Inflammatory macrophage (primary cell): ENCODE measurements around the gene AUTS2.
"Not testable (repeated sequence)": the region's sequence is repeated elsewhere in the genome, so short reads cannot be mapped to it uniquely, and the experiment has no call there.

Source experiments
- DNase-seq, 2 donors: peaks; one replicate each; pipeline ENCODE4 v3.0.0-alpha.2; 2020 to 2022

AUTS2 gene

DNA sequence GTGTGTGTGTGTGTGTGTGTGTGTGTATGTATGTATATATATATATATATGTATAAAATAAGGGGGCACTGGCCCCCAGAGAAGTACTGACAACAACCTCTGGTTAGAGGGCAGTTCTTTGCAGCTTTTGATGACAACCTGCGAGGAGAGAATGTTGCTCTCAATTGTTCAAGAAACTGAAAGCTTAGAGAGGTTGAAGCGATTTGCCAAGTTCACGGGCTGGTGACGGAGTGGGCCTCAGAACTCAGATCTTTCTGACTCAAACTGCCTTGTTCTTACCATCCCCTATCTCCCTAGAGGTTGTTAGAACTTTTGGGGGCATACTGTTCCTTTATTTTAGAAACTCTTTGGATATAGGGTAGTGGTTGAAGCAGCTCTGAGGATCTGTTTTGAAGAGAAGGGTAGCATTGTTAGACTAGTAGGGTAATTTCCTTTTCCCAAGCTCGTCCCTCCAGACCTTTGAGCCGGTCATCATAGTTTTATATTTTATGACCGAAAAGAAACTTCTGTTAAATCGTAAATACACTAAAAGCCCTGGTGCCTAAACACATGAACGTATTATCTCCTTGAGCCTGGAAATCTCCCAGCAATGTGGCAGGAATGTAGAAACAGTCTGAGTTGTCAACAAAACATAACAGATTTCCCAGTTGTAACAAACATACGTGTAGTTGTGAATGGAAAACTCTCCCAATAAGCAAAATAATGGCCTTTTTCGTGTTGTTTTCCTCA is 992.0 kb downstream of the AUTS2 start:
- DNase-seq: no peak

GRCh38 chr7:70591643-70592042 is 993.4 kb downstream of the AUTS2 start:
- DNase-seq: no peak

DNA sequence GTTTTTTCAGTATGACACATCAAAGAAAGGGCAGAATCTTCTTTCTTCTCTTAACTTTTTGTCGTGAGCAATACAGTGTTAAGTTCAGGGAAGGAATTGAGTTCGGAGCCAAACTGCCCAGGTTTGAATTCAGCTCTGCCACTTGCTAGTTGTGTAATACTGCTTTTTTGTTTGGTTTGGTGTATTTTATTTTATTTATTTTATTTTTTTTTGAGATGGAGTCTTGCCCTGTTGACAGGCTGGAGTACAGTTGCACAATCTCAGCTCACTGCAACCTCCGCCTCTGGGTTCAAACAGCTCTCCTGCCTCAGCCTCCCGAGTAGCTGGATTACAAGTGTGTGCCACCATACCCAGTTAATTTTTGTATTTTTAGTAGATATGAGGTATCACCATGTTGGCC is 993.9 kb downstream of the AUTS2 start:
- DNase-seq: no peak

GRCh38 chr7:70594170-70594569 is 995.9 kb downstream of the AUTS2 start:
- DNase-seq: no peak

GRCh38 chr7:70594885-70595284 is 996.6 kb downstream of the AUTS2 start:
- DNase-seq: not testable (repeated sequence)

DNA sequence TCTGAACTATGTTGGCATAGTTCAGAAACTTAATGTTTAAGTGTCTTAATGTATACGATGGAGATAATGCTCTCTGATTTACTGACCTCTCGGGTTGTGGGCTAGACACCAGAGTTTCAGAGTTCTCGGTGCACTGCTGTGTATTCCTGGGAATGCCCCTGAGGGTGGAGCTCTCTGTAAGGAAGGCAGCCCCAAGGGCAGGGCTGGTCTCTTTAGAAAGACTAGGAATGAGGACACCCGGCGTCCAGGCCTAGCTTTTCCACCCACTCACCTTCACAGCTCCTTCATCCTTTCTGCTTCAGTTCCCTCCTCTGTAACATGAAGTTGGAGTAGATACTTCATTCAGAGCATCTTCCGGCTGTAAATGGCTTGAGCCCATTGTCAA is 997.1 kb downstream of the AUTS2 start:
- DNase-seq: no peak

DNA sequence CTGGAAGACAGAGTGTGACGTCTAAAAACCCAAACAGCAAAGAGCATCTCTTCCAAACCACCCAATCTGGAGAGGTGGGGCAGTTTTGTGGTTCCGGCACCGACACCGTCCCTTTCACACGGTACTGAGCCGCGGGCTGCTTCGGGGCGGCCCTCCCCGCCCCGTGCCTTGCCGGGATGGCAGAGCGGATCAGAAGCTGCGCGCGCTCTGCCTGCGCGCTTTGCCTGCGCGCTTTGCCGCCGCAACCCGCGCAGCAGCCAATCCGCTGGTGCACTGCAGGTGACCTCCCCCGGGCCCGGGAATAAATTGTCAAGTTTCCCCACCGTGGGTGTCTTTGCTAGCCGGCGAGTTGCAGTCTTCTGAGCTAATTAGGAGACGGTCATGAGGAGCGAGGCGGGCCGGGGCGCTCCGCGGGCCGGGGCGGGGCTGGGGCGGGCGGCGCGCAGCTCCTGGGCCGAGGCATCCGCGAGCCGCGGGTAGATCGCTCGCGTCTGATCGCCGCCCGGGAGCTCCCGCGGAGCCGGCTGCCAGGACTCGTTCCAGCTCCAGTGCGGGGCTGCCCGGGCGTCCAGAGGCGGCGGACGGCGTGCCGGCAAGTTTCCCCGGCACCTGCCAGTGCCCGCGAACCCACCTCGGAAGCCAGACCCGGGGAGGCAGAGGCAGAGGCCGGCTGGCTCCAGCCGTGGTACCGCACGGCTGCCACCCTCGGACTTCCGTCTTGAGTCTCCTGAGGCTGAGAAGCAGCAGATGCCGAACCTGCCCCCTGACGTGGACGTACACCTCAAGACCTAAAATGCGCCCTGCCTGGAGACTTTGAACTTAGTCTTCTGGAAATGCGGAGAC is 997.7 kb downstream of the AUTS2 start:
- no peak for DNase-seq

- DNase-seq: no peak
These were observed 998.3 kb downstream of the AUTS2 start for GRCh38 chr7:70596598-70596913.

- DNase-seq: no peak
These were observed 998.8 kb downstream of the AUTS2 start for GRCh38 chr7:70597066-70597465.

DNA sequence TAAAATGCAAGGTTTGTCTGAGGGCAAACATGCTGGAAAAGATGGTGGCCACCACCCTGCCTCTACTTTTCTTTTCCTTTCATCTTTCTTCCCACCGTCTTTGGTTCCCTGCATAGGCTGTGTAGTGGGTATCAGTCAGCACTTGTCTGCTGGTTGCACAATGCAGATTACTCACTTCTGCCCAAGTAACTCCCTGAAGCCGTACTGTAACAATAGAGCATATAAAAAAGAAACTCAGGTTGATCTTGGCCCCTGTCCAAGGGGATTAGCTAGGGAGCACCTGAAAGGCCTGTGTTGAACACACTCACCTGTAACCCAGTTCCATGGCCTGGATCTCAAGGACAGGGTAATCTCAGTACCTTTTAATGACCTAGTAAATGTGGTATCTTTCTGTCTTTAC is 1000.7 kb downstream of the AUTS2 start:
- no peak for DNase-seq

GRCh38 chr7:70599446-70600190 is 1001.3 kb downstream of the AUTS2 start:
- no peak for DNase-seq

GRCh38 chr7:70600993-70601392 is 1002.7 kb downstream of the AUTS2 start:
- no peak for DNase-seq

GRCh38 chr7:70602117-70602516 is 1003.8 kb downstream of the AUTS2 start:
- no peak for DNase-seq

GRCh38 chr7:70607281-70607680 is 1009.0 kb downstream of the AUTS2 start:
- no peak for DNase-seq

GRCh38 chr7:70607759-70608158 is 1009.5 kb downstream of the AUTS2 start:
- no peak for DNase-seq

GRCh38 chr7:70608229-70608628 is 1010.0 kb downstream of the AUTS2 start:
- no peak for DNase-seq

DNA sequence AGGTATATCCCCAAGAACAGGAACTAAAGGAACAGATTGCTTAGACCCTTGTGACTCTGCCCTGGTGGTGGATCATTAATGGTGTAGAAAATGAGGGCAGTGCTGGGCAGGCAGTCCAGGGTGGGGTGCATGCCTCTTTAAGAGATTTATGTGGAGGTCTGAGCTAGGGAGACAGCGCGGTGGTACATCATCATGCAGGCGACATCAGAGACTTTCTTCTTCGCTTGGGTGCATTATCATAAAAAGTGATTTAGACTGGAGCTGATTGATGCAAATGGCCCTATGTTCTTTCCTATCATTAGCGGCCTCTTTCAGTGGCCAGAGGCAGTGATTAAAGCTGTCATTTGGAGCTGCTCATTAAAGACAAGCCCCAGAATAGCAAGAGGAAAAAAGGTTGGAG is 1014.5 kb downstream of the AUTS2 start:
- DNase-seq: no peak

- DNase-seq: no peak
These were observed 1016.2 kb downstream of the AUTS2 start for GRCh38 chr7:70614237-70615045.

DNA sequence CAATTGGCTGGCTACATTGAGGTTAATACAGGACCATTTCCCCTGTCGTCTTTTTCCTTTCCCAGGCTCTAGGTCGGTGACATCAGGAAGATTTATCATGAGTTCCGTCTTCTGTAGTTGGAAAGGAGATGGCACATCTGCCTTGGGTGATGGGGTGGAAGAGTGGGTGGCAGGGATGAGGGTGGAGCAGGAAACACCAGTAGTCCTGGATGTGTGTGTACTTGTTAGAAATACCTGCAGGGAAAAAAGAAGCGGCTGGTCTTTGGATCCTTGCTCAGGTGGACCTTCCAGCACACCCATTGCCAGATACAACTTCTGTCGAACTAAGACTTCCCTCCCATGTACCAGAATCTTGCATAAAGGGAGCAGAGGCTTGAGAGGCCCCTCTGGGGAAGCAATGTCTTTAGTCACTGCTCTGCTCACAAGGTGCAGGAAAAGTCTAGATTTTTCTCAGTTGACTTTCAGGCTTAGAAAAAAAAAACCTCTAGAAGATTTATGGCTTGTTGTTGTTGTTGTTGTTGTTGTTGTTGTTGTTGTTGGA is 1016.9 kb downstream of the AUTS2 start:
- DNase-seq: no peak

DNA sequence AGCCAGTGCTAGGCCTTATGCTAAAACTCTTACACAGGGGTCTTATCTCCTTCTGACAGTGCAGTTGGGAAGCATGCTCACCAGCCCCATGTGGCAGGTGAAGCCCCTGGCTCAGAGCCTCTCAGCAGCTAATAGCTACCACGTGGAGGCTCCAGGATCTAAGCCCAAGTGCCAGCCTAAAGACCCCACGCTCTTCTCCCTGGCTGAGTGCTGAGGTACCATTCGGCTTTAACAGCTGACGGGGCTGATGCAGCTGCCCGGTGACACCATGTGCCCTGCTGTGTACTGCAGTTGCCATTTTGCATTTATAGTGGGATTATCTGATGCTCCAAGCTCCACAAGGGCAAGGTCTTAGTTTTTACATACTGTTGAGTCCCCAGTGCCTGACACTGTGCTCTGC is 1017.9 kb downstream of the AUTS2 start:
- DNase-seq: no peak

DNA sequence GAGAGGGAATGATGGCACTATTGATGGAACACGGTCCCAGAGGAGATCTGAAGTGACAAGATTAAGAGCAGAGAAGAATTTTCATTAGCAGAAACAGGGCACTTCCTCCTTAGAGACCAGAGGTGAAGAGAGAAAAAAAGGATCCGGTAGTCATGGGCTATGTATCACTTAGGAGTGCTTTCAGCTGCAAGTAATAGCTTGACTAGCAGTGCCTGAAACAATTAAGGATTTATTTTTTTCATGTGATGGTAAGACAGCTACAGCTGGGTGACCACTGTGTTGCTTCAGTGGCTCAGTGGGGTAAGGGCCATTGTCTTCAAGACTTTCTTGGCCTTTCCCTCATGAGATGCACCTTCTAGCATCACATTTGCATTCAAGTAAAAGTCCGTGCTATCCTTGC is 1018.5 kb downstream of the AUTS2 start:
- DNase-seq: no peak

GRCh38 chr7:70618020-70618551 is 1019.8 kb downstream of the AUTS2 start:
- DNase-seq: no peak
